SK-N-MC (cell line): ENCODE measurements around the gene SRI.

Source experiments
- EZH2 ChIP-seq: fragments of 200-600 bp; sonication (generic); IDR thresholded peaks from one replicate; pipeline ENCODE4 v1.6.1; 2017; ENCODE audit warnings: antibody characterized with exemption
- POLR2AphosphoS5 ChIP-seq: IDR thresholded peaks from 2 replicates; pipeline ENCODE4 v1.6.1; 2012; ENCODE audit warnings: mild to moderate bottlenecking, low read depth, low read length, borderline replicate concordance

DNA sequence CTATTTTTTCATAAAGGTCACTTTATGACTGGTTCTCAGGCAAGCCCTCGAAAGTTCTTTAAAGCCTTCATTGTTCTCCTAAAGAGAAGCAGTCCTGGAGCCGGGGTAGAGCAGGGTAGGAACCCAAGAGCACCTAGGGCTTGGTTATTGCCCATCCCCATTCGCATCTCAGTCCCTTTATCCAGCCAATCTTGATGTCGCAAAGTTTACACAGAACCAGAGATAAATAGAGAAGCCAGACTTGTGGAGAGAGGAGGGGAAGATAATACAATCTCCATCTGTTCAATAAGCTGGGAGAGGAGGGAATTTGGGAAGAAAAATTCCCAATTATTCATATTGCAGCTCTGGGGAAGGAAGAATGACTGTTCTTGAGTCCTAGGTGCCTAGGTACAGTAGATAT lies 6.4 kb upstream of the SRI start:
- TF ChIP-seq POLR2AphosphoS5 (no peak), EZH2 (no peak)
